ENCODE results near the gene PTBP1.
A peak's percentile ranks its signal among the peaks of the same experiment; 100 is the strongest.

The PTBP1 gene

DNA sequence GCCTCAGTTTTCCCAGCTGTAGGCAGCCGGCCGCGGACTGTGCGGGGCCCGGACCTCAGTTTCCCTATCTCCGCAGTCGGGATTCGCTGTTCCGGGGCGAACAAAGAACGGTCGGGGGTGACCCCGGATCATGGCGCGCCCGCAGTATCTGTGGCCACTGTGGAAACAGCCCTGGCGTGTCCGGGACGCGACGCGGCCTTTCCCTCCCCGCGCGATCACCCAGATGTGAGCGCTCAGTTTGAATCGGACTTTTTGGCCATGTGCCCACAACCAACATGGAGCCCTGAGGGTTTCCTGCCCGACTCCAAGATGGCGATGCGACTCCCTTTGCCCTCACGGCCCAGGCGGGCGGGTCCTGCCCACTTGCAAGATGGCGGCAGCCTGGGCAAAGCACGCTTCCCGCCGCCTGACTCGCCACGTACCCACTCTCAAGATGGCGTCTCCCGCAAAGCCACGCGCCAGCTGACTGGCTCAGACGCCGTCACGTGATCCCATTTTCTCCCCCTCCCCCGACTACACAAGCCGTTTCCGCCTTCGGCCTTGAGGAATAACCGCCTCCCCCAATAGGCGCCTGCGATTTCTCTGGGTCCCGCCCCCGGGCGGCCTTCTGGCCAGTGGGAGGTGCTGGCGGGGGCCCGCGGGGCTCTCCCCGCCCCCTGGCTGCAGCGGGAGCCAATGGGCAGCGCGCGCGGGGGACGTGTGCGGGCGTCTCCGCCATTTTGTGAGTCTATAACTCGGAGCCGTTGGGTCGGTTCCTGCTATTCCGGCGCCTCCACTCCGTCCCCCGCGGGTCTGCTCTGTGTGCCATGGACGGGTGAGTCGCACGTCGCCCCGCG lies at the start of gene PTBP1:
PTBP1 (plus strand) TSS at position 761 of the 836 bp plus-strand sequence; CDS start at position 807, 46 bp downstream.
- ATAC-seq: peak; percentile 86
- peak; percentile 98 for DNase-seq

DNA sequence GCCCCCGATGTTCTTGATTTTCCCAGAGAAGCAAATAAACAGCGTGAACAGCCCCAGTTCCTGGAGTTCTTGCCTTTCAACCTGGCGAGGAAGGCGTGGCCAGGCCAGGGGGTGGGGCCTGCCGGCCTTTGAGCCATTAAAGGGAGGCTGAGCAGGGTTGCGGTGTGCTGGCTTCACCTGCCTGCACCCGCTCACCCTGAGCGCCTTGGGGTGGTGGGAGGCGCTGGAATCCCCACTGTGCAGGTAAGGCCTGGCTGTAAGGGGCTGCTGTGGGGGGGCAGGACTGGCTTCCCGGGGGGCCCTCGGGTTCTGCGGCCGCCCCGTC lies 49.0 kb upstream of the PTBP1 start:
- DNase-seq (no peak), ATAC-seq (no peak)

DNA sequence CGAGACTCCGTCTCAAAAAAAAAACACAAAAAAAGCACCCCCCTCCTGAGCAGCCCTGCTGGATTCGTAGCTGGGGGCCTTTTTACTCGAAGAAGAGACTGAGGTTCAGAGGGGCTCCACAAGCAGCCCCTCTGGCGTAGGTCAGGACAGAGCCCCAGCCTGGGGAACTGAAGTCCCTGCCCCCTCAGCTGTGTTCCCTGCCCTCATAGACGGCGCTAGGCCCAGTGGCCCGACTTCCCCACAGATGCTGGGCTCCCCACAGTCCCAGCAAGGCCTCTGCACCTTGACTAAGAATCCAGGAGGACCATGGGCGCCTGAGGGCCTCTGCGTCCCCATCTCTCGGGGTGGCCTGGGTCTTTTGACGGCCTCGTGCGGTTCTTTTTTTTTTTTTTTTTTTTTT lies 47.4 kb upstream of the PTBP1 start:
- ATAC-seq (no peak), DNase-seq (no peak)

DNA sequence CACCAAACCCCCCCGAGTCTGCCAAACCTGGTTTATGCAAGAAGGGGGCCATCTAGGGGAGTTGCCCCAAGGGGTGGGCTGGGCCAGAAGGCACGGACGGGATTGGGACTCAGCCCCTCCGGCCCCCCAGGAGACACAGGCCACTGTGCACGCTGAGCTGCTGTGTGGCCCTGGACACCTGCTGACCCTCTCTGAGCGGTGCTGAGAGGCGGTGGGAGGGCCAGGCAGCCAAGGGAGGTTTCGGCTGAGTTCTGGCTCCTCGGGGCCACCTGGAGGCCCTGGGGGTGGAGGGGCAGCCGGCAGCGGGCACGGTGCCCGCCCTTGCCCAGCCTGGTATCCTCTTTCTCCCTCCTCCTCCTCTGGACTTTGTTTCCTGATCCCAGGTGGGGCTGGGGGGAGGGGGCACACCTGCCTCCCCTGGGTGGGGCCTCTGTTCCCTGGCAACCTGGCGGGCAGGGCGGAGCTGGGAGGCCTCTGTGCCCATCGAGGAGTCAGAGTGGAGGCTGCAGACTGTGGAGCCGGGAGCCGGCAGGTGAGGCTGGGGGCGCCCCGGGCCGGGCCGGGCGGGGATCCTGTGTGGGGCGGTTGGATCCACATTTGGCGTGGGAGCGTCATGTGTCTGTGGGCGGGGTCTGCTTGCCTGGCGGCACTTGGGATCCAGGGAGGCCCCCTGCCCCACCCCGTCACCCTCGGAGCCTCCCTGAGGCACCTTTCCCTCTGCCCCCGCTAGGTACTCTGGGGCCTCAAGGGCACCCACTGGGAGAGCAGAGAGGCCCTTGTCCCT lies 46.4 kb upstream of the PTBP1 start, which contains the start of gene MISP:
MISP (plus strand) TSS at position 473 of the 784 bp plus-strand sequence. CDS start 5,835 bp downstream, outside the sequence.
- no peak for DNase-seq
- no peak for ATAC-seq

DNA sequence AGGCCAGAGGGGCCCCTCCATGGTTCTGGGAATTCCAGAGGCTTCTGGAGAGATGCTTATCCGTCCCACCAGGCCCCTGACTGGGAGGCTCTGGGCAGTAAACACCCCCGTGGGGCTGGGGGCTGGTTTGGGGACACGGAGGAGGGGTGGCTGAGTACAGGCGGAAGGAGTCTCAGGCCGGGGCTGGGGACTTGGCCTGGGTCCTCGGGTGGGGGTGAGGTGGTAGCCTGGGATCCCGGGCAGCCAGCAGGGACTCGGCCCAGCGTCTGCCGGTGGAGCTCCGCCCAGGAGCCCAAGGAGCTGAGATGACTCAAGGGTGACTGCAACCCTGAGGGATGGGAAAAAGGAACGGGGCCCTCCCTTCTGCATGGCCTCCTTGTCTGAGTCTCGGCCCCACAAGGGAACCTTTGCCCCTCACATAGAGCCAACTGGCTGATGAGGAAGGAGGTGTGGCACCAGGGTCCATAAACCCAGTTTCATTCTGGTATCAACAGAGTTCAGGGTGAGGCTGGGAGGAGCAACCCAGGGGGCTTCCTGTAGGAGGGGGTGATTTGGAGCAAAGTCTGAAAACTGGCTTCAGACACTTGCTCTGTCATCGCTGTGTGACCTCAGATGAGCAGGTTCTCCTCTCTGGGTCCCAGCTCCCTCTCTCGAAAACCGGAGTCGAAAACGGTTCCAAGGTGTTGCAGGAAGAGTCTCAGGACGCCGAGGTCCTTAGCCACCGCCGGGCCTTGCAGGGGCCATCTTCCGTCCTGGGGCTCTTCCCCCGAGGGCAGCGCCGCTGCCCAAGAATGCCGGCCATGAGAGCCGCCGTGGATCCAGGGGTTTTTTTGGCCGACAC lies 45.5 kb upstream of the PTBP1 start:
- no peak for DNase-seq
- no peak for ATAC-seq

DNA sequence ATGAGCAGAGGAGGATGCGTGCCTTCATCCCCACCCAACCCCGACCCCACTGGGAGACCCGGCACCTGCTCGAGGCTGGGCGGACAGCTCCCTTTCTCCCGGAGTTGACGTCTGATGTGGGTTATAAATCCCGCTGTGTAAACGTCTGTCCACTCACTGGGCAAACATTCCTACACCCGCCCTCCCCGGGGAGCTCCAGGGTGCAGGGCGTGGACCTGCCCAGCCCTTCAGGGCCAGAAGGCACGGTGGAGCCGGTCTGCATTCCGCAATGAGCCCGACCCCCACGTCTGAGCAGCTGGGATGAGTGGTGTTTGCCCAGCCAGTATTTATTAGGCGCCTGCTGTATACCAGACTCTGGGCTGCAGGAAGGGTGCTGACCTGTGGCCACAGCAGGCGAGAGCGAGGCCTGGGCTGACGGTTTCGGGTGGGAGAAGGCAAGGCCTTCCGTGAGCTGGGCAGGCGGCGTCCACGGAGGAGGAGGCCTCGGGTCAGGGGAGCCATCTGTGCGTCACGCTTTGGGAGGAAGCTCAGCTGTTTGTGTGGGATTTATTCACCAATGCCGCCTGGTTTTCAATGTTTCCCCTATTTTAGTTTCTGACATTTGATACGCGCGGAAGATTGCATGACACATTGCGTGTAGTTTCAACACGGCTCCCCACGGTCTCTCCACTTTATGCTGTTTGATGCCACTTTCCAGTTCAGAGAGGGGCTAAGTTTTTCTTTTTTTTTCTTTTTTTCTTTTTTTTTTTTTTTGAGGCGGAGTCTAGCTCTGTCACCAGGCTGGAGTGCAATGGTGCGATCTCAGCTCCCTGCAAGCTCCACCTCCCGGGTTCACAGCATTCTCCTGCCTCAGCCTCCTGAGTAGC lies 44.4 kb upstream of the PTBP1 start:
- DNase-seq (no peak), ATAC-seq (no peak)

DNA sequence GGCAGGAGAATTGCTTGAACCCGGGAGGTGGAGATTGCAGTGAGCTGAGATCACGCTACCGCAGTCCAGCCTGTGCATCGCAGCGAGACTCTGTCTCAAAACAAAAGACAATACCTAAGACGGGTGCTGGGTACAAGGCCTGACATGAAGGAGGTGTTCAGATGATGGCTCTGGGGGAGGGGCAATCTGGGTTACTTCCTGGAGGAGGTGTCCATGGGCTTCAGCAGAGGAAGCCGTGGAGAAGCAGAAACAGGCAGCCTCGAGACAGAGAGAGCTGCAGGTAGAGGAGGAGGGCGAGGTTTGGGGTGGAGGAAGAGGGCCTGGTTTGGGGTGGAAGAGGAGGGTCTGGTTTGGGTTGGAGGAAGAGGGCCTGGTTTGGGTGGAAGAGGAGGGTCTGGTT lies 42.7 kb upstream of the PTBP1 start:
- no peak for DNase-seq
- ATAC-seq: no peak

DNA sequence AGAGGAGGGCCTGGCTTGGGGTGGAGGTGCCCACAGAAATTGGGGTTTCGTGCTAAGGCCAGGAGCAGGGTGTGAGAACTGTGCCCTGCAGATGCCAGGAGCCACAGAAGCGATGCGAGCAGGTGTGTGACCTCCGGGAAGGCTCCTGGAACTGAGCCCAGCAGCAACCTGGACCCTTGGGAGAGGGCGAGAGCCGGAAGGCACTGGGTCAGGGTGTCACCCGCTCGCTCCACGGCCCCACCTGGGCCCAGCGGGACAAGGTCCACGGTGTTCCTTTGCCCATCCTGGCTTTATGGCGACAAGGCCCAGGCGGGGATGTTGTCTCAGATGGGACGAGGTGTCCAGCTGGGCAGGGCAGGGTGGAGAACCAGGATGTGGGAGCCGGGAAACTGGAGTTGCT lies 42.2 kb upstream of the PTBP1 start:
- DNase-seq: no peak
- ATAC-seq: no peak

DNA sequence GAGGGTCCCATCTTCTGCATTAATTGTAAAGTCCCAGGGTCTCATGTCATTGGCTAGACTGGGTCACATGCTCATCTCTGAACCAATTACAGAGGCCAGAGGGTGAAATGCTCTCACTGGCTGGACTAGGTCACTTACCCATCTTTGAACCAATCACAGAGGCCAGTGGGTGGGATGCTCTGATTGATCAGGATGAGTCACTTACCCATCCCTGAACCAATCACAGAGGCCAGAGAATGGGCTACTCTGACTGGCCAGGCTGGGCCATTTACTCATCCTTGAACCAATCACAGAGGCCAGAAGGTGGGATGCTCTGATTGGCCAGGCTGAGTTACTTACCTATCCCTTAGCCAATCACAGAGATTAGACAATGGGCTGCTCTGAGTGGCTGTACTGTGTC lies 41.0 kb upstream of the PTBP1 start:
- peak; percentile 72 for ATAC-seq
- DNase-seq: peak; percentile 21

DNA sequence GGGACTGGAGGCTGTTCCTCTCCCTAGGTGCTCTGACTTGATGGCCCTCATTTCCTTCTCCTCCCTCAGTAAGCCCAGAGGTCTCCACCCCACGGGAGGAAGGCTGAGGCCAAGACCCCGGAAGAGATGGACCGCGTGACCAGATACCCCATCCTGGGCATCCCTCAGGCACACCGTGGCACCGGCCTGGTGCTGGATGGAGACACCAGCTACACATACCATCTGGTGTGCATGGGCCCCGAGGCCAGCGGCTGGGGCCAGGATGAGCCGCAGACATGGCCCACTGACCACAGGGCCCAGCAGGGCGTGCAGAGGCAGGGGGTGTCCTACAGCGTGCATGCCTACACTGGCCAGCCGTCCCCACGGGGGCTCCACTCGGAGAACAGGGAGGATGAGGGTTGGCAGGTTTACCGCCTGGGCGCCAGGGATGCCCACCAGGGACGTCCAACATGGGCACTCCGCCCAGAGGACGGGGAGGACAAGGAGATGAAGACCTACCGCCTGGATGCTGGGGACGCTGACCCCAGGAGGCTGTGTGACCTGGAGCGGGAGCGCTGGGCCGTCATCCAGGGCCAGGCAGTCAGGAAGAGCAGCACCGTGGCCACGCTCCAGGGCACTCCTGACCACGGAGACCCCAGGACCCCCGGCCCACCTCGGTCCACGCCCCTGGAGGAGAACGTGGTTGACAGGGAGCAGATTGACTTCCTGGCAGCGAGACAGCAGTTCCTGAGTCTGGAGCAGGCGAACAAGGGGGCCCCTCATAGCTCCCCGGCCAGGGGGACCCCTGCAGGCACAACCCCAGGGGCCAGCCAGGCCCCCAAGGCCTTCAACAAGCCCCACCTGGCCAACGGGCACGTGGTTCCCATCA lies 40.2 kb upstream of the PTBP1 start:
- no peak for DNase-seq

DNA sequence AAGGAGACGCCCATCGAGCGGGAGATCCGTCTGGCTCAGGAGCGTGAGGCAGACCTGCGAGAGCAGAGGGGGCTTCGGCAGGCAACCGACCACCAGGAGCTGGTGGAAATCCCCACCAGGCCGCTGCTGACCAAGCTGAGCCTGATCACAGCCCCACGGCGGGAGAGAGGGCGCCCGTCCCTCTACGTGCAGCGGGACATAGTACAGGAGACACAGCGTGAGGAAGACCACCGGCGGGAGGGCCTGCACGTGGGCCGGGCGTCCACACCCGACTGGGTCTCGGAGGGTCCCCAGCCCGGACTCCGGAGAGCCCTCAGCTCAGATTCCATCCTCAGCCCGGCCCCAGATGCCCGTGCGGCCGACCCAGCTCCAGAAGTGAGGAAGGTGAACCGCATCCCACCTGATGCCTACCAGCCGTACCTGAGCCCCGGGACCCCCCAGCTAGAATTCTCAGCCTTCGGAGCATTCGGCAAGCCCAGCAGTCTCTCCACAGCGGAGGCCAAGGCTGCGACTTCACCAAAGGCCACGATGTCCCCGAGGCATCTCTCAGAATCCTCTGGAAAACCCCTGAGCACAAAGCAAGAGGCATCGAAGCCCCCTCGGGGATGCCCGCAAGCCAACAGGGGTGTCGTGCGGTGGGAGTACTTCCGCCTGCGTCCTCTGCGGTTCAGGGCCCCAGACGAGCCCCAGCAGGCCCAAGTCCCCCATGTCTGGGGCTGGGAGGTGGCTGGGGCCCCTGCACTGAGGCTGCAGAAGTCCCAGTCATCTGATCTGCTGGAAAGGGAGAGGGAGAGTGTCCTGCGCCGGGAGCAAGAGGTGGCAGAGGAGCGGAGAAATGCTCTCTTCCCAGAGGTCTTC lies 39.2 kb upstream of the PTBP1 start:
- DNase-seq: no peak

More for the DNA sequence above, 40.2 kb upstream of the PTBP1 start:
- ATAC-seq: no peak

DNA sequence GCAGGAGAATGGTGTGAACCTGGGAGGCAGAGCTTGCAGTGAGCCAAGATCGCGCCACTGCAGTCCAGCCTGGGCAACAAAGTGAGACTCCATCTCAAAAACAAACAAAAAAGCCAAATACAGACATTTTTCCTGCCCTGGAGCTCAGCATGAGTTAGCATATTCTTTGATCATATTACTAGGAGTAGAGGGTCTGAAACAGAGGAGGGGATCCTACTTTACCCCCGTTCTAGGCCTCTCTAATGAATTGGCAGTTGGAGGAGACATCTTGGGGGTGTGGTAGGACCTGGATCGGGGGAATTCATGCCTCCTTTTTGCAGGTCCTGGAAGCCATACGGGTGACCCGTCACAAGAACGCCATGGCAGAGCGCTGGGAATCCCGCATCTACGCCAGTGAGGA lies 34.1 kb upstream of the PTBP1 start:
- DNase-seq: no peak
- ATAC-seq: no peak

More for the DNA sequence above, 39.2 kb upstream of the PTBP1 start:
- ATAC-seq: no peak

DNA sequence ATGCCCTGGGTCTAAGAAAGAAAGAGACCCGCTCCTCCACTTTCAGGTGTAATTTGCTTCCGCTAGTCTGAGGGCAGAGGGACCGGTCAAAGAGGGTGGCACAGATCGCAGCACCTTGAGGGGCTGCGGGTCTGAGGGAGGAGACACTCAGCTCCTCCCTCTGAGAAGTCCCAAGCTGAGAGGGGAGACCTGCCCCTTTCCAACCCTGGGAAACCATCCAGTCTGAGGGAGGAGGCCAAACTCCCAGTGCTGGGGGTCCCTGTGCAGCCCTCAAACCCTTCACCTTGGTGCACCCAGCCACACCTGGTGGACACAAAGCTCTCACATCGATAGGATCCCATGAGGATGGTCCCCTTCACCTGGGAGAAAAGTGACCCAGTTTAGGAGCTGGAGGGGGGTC lies 33.4 kb upstream of the PTBP1 start:
- DNase-seq (no peak), ATAC-seq (no peak)

DNA sequence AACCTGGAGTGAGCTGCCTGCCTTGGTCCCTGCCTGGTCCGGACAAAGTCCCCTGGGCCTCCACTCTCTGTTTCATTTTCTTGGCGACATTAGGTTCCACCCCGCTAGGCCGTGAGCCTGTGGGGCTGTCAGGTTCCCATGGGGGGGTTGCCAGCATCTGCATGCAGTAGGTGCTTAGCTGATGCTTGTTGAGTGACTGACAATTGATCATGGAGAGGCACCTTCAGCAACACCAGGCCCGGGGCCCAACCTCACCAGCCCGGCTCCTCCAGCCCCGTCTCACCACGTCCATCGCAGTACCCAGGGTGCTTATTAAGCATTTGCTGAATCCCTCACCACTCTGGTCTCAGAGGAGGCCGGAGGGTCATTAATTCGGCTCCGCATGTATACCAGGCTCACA lies 33.0 kb upstream of the PTBP1 start:
- DNase-seq: no peak
- no peak for ATAC-seq

DNA sequence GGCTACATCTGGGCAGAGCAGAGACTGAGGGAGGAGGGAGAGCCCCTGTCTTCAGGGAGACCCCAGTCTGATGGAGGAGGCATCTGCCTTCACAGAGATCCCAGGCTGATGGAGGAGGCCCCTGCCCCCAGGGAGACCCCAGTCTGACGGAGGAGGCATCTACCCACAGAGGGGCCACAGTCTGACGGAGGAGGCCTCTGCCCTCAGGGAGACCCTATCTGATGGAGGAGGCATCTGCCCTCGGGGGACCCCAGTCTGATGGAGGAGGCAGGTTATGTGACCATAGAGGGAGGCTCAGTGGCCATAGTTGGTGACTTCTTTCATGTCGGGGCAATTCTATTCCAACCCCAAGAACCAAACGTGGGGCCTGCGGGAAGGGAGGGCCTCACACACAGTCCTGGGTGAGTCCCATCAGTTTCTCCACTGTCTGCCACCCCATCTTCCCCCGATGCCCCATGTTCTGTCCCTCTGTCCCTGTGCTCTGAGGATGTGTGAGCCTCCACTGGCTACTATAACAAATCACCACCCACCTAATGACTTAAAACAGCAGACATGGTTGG lies 32.0 kb upstream of the PTBP1 start:
- no peak for DNase-seq
- no peak for ATAC-seq

DNA sequence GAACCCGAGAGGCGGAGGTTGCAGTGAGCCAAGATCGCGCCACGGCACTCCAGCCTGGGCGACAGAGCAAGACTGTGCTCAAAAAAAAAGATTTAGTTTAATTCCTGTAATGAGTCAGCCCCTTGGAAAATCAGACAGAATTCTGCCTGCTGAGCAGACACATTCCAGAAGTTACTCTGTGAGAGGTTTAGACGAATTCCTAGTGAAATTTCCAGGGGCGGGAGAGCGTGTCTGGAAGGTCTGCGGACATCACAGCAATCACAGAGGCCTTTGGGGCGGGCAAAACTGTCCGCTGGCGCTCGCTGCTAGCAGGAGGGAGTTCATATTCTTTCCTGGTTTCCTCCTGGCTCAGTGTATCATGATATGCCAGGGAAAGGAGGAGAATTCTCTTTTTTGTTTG lies 28.8 kb upstream of the PTBP1 start:
- ATAC-seq (no peak), DNase-seq (no peak)

DNA sequence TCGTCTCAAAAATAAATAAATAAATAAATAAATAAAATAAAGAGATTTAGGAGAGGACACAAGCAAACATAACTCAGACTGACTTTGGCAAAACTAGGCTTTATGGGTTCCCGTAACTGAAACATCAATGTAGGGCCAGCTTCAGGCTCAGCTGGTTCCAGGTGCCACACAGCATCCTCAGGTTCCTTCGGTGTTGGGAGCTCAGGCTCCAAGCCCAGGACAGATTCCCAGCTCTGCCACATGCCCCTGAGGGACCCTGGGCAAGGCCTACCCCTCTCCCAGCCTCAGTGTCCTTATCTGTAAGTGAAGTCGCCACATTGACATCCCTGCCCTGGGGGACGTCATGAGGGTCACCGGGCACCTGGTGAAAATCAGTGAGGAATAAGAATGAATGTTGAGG lies 27.6 kb upstream of the PTBP1 start:
- DNase-seq (no peak), ATAC-seq (no peak)

DNA sequence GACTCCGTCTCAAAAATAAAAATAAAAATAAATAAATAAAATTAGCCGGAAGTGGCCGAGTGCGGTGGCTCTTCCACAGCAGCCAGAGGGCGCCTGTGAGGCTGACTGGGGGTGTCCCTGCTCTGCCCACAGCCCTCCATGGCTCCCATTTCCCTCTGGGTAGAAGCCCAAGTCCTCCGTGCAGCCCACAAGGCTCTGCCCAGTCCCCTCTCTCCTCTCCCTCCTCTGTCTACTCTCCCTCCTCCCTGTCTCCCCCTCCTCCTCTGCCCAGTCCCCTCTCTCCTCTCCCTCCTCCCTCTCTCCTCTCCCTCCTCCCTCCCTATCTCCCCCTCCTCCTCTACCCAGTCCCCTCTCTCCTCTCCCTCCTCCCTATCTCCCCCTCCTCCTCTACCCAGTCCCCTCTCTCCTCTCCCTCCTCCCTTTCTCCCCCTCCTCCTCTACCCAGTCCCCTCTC lies 25.9 kb upstream of the PTBP1 start:
- ATAC-seq: no peak

DNA sequence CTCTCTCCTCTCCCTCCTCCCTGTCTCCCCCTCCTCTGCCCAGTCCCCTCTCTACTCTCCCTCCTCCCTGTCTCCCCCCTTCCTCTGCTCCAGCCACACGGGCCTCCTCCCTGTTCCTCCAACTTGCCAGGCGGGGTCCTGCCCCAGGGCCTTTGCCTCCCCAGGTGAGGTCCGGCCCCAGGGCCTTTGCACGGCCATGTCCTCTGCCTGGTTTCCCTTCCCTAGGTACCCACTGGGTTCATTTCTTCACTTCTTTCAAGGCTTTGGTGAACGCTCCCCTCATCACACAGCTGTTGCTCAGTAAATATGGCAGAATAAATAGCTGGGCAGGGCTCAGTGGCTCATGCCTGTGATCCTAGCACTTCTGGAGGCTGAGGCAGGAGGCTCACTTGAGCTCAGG lies 25.2 kb upstream of the PTBP1 start:
- ATAC-seq (no peak), DNase-seq (no peak)

More for the DNA sequence above, 25.9 kb upstream of the PTBP1 start:
- DNase-seq: peak; percentile 57

Measured in stimulated activated naive CD8-positive, alpha-beta T cell treated with anti-CD3 and anti-CD28 coated beads, Interleukin-15, Interleukin-2, amounts not matched to agents 100 U/mL and 50 U/mL, for 24 hours (primary cell).